Measurements from ENCODE around the gene MED12L. TPM values are rescaled to one million over a fixed set of nuclear protein-coding genes. Genes with fewer than 3 reads are reported as not detected.

Gene MED12L
- total and polyA plus RNA-seq, 9 of the 15 experiments (the other 6 are each of a cell fraction or from before 2014, with no cell fraction given): not detected

DNA sequence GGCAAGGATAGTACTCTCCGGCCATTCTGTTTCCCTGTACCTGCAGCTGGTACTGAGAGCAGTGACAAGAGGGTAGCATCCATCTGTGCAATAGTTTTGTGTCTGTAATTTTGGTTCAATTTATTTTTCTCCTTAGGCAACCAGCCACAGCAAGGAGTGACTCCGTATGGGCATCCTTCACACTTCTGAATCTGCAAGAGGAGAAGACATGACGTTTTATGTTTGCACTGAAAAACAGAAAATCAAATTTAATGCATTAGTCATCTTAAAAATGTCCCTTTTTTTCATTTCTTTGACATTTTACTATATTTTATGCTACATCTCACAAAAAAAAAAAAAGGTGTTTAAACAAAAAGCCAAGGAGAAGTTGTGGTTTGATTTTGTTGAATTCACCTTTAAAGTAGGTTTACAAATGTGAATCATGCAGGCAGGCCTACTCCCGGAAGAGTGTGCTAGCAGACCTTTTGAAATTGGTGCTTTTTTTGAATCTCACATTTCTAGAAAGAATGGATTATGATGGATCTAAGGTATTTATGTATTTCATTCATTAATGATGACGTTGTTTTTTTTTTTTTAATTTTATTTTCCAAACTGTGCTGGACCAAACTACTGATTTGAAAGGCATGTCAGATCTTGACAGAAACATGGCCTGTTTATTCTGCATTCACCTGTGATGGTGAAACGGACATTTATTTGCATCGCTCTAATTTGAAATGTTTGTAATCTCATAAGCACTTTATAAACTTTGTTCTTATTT, 347.3 kb downstream of the MED12L start:
- H3K9ac ChIP-seq (ENCODE audit: insufficient read depth in 1 of 2, low read depth in 2 of 2, low read length in 2 of 2): no peak overlapping the region
- no peaks in the 10 kb centered on the region for H3K9me1 ChIP-seq (ENCODE audit: control insufficient read depth, insufficient read depth, low read length)
- H3K27ac ChIP-seq (ENCODE audit: extremely low read depth, low read depth, low read length): no peak overlapping the region
- no peaks in the 10 kb centered on the region for H3K79me2 ChIP-seq (ENCODE audit: control insufficient read depth, insufficient read depth, low read length)
- H3K4me1 ChIP-seq (replicated peaks in 1 of 2; ENCODE audit: control insufficient read depth in 2 of 2, insufficient read depth in 2 of 2, low read length in 2 of 2): no peaks in the 10 kb centered on the region; a peak in 2 of 5 replicates
- no peaks in the 10 kb centered on the region for H3K36me3 ChIP-seq (ENCODE audit: control insufficient read depth, insufficient read depth, low read length)
- H3K9me3 ChIP-seq (replicated peaks; ENCODE audit: control insufficient read depth, insufficient read depth, low read depth, low read length): no peaks in the 10 kb centered on the region
- ATAC-seq (no peak), FAIRE-seq (no peak), DNase-seq (ENCODE audit: extremely low read depth in 1 of 4, low spot score in 3 of 4) (no peak)
- peak; percentile 71 for TF ChIP-seq ZNF316 (IDR thresholded peaks at IDR 0.05)
- no peak for TF ChIP-seq NCOA1 (IDR thresholded peaks at IDR 0.05; ENCODE audit: low read depth)
- intact Hi-C loops (cut with micrococcal nuclease) (no loop called here), in situ Hi-C loops (cut with MboI) (loop anchor here (10.0 kb wide), 1 partner anchor 482 kb away; no protein-coding TSS in a partner anchor)
- no TSS peak for BruUV-seq (replicated peaks)
- no peaks in the 10 kb centered on the region for H4K20me1 ChIP-seq (replicated peaks; ENCODE audit: control insufficient read depth, insufficient read depth, low read length)
- POLR2A ChIA-PET: interaction anchor here (1.0 kb wide), 1 partner anchor 406 kb away, joined by 3 read pairs; no protein-coding TSS in a partner anchor
- no peak overlapping the region for H3K4me3 ChIP-seq
- 13% methylated on average over 7 of the region's 7 CpGs for WGBS (ENCODE audit: insufficient coverage, low coverage, missing lambda C conversion rate)
- 0 out of 5 replicates have a peak, but pooled peaks cover 0 to 5% of the 10 kb centered on the region in 2 experiments for H3K27me3 ChIP-seq (ENCODE audit: control insufficient read depth in 2 of 2, insufficient read depth in 2 of 2, low read length in 2 of 2)
- H3K4me2 ChIP-seq (ENCODE audit: insufficient read depth, low read length): no peak overlapping the region
- no peak overlapping the region; the same call in 1 of the 2 replicates for H2AFZ ChIP-seq (ENCODE audit: low read depth, low read length)
- CTCF ChIA-PET (ENCODE audit: low intra/inter-chr PET ratio): no interaction called here

DNA sequence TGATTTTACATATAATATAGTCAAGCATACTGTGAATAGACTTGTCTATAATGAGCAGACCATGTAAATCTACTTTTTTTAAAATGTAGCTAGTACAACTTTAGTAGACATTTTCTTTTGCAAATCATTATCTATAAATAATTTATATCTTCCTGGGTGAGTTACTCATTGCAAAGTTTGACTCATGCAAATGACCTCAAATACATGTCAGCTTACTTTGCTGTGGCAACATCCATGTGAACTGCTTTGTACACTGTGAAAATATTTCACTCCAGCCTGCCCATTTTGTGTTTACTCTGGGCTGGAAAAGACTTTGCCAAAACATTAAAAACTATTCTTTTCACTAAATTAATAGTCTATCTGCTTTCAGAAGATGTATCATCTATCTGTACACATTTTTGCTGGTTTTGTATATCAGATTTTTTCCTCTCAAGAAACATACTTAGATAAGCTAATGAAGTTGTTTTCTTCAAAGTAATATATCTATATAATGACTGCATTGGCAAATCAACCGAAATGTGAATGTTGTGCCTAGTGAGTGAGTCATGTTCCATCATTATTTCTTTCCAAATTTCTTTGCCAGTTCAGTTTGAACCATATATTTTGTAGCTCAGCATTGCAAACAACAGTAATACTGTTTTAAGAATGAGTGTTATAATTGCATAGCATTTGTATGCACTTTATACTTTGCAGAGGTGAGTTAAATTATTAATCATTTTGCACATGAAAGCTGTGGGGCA, 348.9 kb downstream of the MED12L start:
- no peak for DNase-seq (ENCODE audit: extremely low read depth in 1 of 4, low spot score in 3 of 4)
- Histone ChIP-seq H3K9me1 (ENCODE audit: control insufficient read depth, insufficient read depth, low read length) (no peaks in the 10 kb centered on the region), H3K36me3 (ENCODE audit: control insufficient read depth, insufficient read depth, low read length) (no peaks in the 10 kb centered on the region), H4K20me1 (replicated peaks; ENCODE audit: control insufficient read depth, insufficient read depth, low read length) (no peaks in the 10 kb centered on the region), H3K27me3 (ENCODE audit: control insufficient read depth in 2 of 2, insufficient read depth in 2 of 2, low read length in 2 of 2) (0 out of 5 replicates have a peak, but pooled peaks cover 0 to under 1% of the 10 kb centered on the region in 2 experiments), H3K9ac (ENCODE audit: insufficient read depth in 1 of 2, low read depth in 2 of 2, low read length in 2 of 2) (no peak overlapping the region), H3K27ac (ENCODE audit: extremely low read depth, low read depth, low read length) (no peak overlapping the region), H3K4me1 (replicated peaks in 1 of 2; ENCODE audit: control insufficient read depth in 2 of 2, insufficient read depth in 2 of 2, low read length in 2 of 2) (no peaks in the 10 kb centered on the region; a peak in 1 of 5 replicates), H3K4me3 (no peak overlapping the region), H2AFZ (ENCODE audit: low read depth, low read length) (no peak overlapping the region), H3K9me3 (replicated peaks; ENCODE audit: control insufficient read depth, insufficient read depth, low read depth, low read length) (no peaks in the 10 kb centered on the region), H3K79me2 (ENCODE audit: control insufficient read depth, insufficient read depth, low read length) (no peaks in the 10 kb centered on the region), H3K4me2 (ENCODE audit: insufficient read depth, low read length) (no peak overlapping the region)
- intact Hi-C loops (cut with micrococcal nuclease) (no loop called here), in situ Hi-C loops (cut with MboI) (loop anchor here (10.0 kb wide), 1 partner anchor 480 kb away; no protein-coding TSS in a partner anchor)
- no peak for FAIRE-seq
- CTCF ChIA-PET (ENCODE audit: low intra/inter-chr PET ratio): no interaction called here
- ATAC-seq: no peak
- TF ChIP-seq KLF13 (tag; IDR thresholded peaks at IDR 0.05; ENCODE audit: borderline replicate concordance, low read depth): no peak
- TF ChIP-seq NUFIP1 (IDR thresholded peaks at IDR 0.05; ENCODE audit: partially characterized antibody): no peak
- TF ChIP-seq, protein P1, sequence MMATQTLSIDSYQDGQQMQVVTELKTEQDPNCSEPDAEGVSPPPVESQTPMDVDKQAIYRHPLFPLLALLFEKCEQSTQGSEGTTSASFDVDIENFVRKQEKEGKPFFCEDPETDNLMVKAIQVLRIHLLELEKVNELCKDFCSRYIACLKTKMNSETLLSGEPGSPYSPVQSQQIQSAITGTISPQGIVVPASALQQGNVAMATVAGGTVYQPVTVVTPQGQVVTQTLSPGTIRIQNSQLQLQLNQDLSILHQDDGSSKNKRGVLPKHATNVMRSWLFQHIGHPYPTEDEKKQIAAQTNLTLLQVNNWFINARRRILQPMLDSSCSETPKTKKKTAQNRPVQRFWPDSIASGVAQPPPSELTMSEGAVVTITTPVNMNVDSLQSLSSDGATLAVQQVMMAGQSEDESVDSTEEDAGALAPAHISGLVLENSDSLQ (IDR thresholded peaks at IDR 0.05): no peak
- TF ChIP-seq RFX1 (IDR thresholded peaks at IDR 0.05): no peak
- TF ChIP-seq ZNF212 (CRISPR knock-in tag; IDR thresholded peaks at IDR 0.05): no peak
- no peak for TF ChIP-seq TARDBP (IDR thresholded peaks at IDR 0.05)
- TF ChIP-seq FOXA3 (CRISPR knock-in tag; conservative IDR thresholded peaks at IDR 0.05 in 1 of 2, IDR thresholded peaks at IDR 0.05 in 1 of 2): no peak
- TF ChIP-seq ZNF384 (IDR thresholded peaks at IDR 0.05; ENCODE audit: low read depth, low read length): no peak
- no peak for TF ChIP-seq PHF20 (IDR thresholded peaks at IDR 0.05; ENCODE audit: partially characterized antibody)
- no peak for TF ChIP-seq E2F3 (CRISPR knock-in tag; IDR thresholded peaks at IDR 0.05)
- TF ChIP-seq DIDO1 (tag; IDR thresholded peaks at IDR 0.05; ENCODE audit: low read depth): no peak
- 0% methylated on average over 1 of the region's 1 CpG for whole genome bisulfite sequencing (ENCODE audit: insufficient coverage, low coverage, missing lambda C conversion rate)
- no TSS peak for BruUV-seq (replicated peaks)
- POLR2A ChIA-PET: no interaction called here

Data from K562 (cell line).